Measurements from ENCODE around the gene CDK6. TPM values are rescaled to one million over a fixed set of nuclear protein-coding genes. Genes with fewer than 3 reads are reported as not detected.
A peak's percentile ranks its signal among the peaks of the same experiment; 100 is the strongest.

CDK6 gene
- total RNA-seq, 2 donors from 2014 or later: 13.6 to 39.9 TPM

- Histone ChIP-seq H3K27me3 (replicated peaks; ENCODE audit: insufficient read depth) (no peaks in the 10 kb centered on the region), H3K36me3 (no peaks in the 10 kb centered on the region), H3K4me3 (no peak overlapping the region), H3K4me1 (replicated peaks) (peaks cover 4% of the 10 kb centered on the region), H3K9me3 (no peaks in the 10 kb centered on the region), H3K27ac (peak overlapping the region; percentile 23 to 55)
- no peak for DNase-seq (ENCODE audit: low spot score)
- no peak for TF ChIP-seq POLR2AphosphoS5 (IDR thresholded peaks at IDR 0.05)
- TF ChIP-seq, protein P1, sequence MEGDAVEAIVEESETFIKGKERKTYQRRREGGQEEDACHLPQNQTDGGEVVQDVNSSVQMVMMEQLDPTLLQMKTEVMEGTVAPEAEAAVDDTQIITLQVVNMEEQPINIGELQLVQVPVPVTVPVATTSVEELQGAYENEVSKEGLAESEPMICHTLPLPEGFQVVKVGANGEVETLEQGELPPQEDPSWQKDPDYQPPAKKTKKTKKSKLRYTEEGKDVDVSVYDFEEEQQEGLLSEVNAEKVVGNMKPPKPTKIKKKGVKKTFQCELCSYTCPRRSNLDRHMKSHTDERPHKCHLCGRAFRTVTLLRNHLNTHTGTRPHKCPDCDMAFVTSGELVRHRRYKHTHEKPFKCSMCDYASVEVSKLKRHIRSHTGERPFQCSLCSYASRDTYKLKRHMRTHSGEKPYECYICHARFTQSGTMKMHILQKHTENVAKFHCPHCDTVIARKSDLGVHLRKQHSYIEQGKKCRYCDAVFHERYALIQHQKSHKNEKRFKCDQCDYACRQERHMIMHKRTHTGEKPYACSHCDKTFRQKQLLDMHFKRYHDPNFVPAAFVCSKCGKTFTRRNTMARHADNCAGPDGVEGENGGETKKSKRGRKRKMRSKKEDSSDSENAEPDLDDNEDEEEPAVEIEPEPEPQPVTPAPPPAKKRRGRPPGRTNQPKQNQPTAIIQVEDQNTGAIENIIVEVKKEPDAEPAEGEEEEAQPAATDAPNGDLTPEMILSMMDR (IDR thresholded peaks at IDR 0.05): no peak
- TF ChIP-seq POLR2A (IDR thresholded peaks at IDR 0.05): no peak
- intact Hi-C loops (cut with DNase I): loop anchor here (5.0 to 10.0 kb wide), 2 partner anchors 208 to 306 kb away; partner anchors contain the start of genes PEX1 and RBM48
- WGBS: 71% methylated on average over 6 of the region's 6 CpGs
Measured at GRCh38 chr7:92830532-92831110, 5.8 kb downstream of the CDK6 start.

DNA sequence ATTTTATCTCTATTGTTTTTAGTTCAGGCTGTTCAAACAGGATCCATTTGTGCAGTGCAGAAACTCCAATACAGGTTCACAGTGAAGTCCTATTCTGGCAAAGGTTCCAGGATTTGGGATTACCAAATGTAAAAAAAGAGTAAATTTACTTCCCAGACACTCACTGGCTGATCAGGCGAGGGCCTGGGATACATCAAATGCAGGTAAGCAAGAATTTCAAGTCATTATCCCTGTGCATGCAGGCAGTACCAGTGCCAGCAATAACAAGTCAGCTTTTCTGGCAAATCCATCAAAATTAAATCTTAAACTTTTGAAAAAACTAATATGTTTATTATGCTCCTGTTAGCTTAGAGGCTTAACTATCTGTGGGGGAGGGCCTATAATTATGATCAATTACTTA, 6.3 kb downstream of the CDK6 start:
- peak; percentile 14 for DNase-seq (ENCODE audit: low spot score)
- 55% methylated on average over 1 of the region's 1 CpG for WGBS
- H3K36me3 ChIP-seq: no peaks in the 10 kb centered on the region
- intact Hi-C loops (cut with DNase I): loop anchor here (5.0 to 10.0 kb wide), 2 partner anchors 208 to 305 kb away; partner anchors contain the start of genes PEX1 and RBM48
- peak overlapping the region; percentile 23 to 55 for H3K27ac ChIP-seq
- H3K4me3 ChIP-seq: no peak overlapping the region
- H3K9me3 ChIP-seq: no peaks in the 10 kb centered on the region
- TF ChIP-seq POLR2A (IDR thresholded peaks at IDR 0.05) (no peak), POLR2AphosphoS5 (IDR thresholded peaks at IDR 0.05) (peak; percentile 3)
- H3K27me3 ChIP-seq (replicated peaks; ENCODE audit: insufficient read depth): no peaks in the 10 kb centered on the region
- peaks cover 4% of the 10 kb centered on the region for H3K4me1 ChIP-seq (replicated peaks)

DNA sequence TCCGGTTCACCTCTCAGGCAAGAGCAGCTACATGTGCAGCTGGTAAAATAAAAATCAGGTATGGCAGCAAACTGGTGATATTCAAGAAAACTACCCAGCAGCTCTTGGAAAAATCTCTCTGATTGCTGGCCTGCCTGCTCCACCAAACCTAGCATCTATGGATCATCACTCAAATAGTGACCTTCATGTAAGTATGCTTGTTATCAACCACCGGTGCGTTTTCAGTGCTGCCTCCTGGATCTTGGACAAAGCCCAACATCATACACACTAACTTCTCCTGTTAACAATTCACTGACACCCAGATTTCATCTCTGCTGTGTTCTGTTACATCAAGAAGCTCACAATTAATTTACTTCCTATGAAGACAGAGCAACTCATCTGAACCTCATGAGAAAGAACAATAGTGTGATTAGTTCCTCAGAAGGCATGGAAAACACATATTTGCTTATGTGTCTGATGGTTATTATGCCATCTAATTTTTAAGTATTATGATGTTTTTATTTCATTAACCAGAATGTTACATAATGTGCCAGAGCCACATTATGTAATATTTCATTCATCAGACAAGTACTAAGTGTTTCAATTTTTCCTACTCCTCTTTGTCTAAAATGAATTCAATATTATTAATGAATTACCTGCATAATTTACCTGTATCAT, 8.8 kb downstream of the CDK6 start:
- TF ChIP-seq, protein P1 (IDR thresholded peaks at IDR 0.05): no peak
- TF ChIP-seq POLR2AphosphoS5 (IDR thresholded peaks at IDR 0.05) (no peak), POLR2A (IDR thresholded peaks at IDR 0.05) (no peak)
- Histone ChIP-seq H3K27me3 (replicated peaks; ENCODE audit: insufficient read depth) (no peaks in the 10 kb centered on the region), H3K36me3 (no peaks in the 10 kb centered on the region), H3K4me3 (no peak overlapping the region), H3K4me1 (replicated peaks) (peaks cover 4% of the 10 kb centered on the region), H3K9me3 (no peaks in the 10 kb centered on the region), H3K27ac (no peak overlapping the region)
- intact Hi-C loops (cut with DNase I): no loop called here
- 71% methylated on average over 3 of the region's 3 CpGs for WGBS
- DNase-seq (ENCODE audit: low spot score): no peak

DNA sequence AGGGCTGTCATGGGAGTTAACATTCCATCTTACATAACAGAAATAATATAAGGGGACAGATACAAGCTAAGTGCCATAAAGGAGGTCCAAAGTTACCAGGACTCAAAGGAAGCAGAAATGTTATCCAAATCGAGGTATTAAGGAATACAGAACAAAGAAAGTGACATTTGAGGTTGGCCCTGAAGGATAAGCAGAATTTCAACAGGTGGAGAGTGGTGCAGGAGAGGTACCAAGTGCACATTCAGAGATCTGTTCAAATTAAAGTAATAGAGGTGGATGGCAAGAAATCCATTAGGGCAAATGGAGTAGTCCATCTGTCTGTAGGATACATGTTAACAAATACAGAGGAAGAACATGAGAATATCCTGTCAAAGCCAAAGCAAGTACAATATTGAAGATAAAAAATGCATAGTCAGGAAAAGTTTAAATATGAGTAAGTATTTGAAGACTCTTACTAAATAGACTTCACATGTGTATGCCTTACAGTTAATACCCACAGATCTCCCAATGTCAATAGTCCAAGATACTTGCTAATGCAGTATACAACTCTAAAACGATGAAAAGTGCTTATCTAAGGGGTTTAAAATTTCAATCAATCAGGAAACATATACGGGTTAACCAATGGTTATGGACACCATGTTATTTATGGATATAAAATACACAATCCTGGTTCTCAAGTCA, 10.0 kb downstream of the CDK6 start:
- intact Hi-C loops (cut with DNase I): no loop called here
- no peak for DNase-seq (ENCODE audit: low spot score)
- no peak overlapping the region for H3K4me3 ChIP-seq
- no peaks in the 10 kb centered on the region for H3K36me3 ChIP-seq
- H3K27me3 ChIP-seq (replicated peaks; ENCODE audit: insufficient read depth): no peaks in the 10 kb centered on the region
- H3K4me1 ChIP-seq (replicated peaks): peaks cover 4% of the 10 kb centered on the region
- TF ChIP-seq POLR2AphosphoS5 (IDR thresholded peaks at IDR 0.05): no peak
- TF ChIP-seq POLR2A (IDR thresholded peaks at IDR 0.05): no peak
- TF ChIP-seq, protein P1 (IDR thresholded peaks at IDR 0.05): no peak
- no peaks in the 10 kb centered on the region for H3K9me3 ChIP-seq
- WGBS: 71% methylated on average over 3 of the region's 3 CpGs
- H3K27ac ChIP-seq: no peak overlapping the region

DNA sequence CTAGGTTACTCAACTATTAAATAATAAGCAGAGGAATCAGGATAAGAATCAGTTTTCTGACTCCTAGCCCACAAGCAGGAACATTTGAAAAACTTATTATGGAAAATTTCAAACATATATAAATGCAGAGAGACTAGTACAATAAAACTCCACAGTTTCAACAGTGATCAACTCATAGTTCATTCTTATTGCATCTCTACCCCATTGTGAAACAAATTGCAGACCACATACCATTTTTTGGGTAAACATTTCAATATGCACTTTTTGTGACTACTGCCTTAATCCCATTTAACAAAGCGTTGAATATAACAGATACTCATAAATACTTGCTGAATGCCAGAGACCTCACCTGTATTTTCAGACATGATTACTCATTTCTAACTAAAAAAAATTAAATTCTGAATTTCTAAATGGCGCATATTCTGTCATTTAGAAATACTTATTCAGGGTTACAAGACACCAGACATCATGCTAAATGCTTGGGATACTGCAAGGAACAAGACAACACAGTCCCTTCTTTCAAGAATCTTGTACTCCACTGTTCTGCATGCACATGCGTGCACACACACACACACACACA, 11.4 kb downstream of the CDK6 start:
- H3K27me3 ChIP-seq (replicated peaks; ENCODE audit: insufficient read depth): no peaks in the 10 kb centered on the region
- H3K4me3 ChIP-seq: no peak overlapping the region
- no peak for DNase-seq (ENCODE audit: low spot score)
- H3K36me3 ChIP-seq: no peaks in the 10 kb centered on the region
- intact Hi-C loops (cut with DNase I): no loop called here
- no peaks in the 10 kb centered on the region for H3K9me3 ChIP-seq
- H3K27ac ChIP-seq: no peak overlapping the region
- 94% methylated on average over 3 of the region's 3 CpGs for WGBS
- peaks cover 4% of the 10 kb centered on the region for H3K4me1 ChIP-seq (replicated peaks)
- TF ChIP-seq POLR2AphosphoS5 (IDR thresholded peaks at IDR 0.05) (no peak), POLR2A (IDR thresholded peaks at IDR 0.05) (no peak)
- TF ChIP-seq, protein P1 (IDR thresholded peaks at IDR 0.05): no peak

All from prostate gland (tissue), 2 donors.